Spleen (tissue), 7 donors: ENCODE measurements around the gene GARNL3.

Source experiments
- POLR2A ChIP-seq, 3 donors: fragments of 450-650 bp; IDR thresholded peaks; one replicate each; pipeline ENCODE4 v1.5.1; 2017; ENCODE audit warnings: antibody characterized with exemption in 3 of 3, mild to moderate bottlenecking in 1 of 3
- TF ChIP-seq, protein P1 (sequence below), 11 experiments: fragments of 200-600 bp in 7 of 11; fragments of 450-650 bp in 4 of 11; sonication (generic) in 4 of 11; IDR thresholded peaks in 8 of 11; conservative IDR thresholded peaks in 3 of 11; 1 replicate in 7 of 11; 2 replicates in 4 of 11; pipeline versions ENCODE4 v1.4.0 to v1.8.0; 2016 to 2021; ENCODE audit warnings: antibody characterized with exemption in 11 of 11, inconsistent platforms in 4 of 11, mild to moderate bottlenecking in 1 of 11
- donor health status: DM: no; HTN: no; CAD: no; lungs with moderate emphysema.
- donor health status: DM: no; HTN: no; CAD: no.
- donor health status: DM: no; HTN: no; CAD: no.

- TF ChIP-seq, protein P1, sequence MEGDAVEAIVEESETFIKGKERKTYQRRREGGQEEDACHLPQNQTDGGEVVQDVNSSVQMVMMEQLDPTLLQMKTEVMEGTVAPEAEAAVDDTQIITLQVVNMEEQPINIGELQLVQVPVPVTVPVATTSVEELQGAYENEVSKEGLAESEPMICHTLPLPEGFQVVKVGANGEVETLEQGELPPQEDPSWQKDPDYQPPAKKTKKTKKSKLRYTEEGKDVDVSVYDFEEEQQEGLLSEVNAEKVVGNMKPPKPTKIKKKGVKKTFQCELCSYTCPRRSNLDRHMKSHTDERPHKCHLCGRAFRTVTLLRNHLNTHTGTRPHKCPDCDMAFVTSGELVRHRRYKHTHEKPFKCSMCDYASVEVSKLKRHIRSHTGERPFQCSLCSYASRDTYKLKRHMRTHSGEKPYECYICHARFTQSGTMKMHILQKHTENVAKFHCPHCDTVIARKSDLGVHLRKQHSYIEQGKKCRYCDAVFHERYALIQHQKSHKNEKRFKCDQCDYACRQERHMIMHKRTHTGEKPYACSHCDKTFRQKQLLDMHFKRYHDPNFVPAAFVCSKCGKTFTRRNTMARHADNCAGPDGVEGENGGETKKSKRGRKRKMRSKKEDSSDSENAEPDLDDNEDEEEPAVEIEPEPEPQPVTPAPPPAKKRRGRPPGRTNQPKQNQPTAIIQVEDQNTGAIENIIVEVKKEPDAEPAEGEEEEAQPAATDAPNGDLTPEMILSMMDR (IDR thresholded peaks at IDR 0.05 in 8 of 11, conservative IDR thresholded peaks at IDR 0.05 in 3 of 11), result no peak
- TF ChIP-seq POLR2A (IDR thresholded peaks at IDR 0.05), result no peak
Measured at GRCh38 chr9:127392166-127392565, 127.6 kb downstream of the GARNL3 start.
